PFSK-1 (cell line): ENCODE results near the gene NR1I3.

Source experiments
- FOXP2 ChIP-seq: optimal IDR thresholded peaks from 2 replicates; pipeline ENCODE3; 2011; ENCODE audit warnings: borderline replicate concordance, control low read depth, inconsistent platforms; ENCODE audit not compliant: insufficient read depth; ENCODE audit errors: extremely low read length, extremely low read depth
- POLR2AphosphoS5 ChIP-seq: IDR thresholded peaks from 2 replicates; pipeline ENCODE4 v1.6.1; 2012; ENCODE audit warnings: low read depth, mild to moderate bottlenecking, control low read depth, low read length, moderate library complexity
- TAF1 ChIP-seq: IDR thresholded peaks from 2 replicates; pipeline ENCODE4 v1.6.1; 2012; ENCODE audit warnings: low read length, control low read depth, borderline replicate concordance; ENCODE audit not compliant: insufficient read depth
- TF ChIP-seq, protein P1 (sequence below), 2 experiments: IDR thresholded peaks; 2 replicates each; pipeline versions ENCODE4 v1.6.1 to v1.8.0; 2011 to 2012; ENCODE audit warnings: low read depth in 2 of 2, low read length in 2 of 2, control low read depth in 1 of 2, inconsistent platforms in 1 of 2, mild to moderate bottlenecking in 1 of 2, moderate library complexity in 1 of 2; ENCODE audit not compliant: insufficient read depth in 1 of 2

DNA sequence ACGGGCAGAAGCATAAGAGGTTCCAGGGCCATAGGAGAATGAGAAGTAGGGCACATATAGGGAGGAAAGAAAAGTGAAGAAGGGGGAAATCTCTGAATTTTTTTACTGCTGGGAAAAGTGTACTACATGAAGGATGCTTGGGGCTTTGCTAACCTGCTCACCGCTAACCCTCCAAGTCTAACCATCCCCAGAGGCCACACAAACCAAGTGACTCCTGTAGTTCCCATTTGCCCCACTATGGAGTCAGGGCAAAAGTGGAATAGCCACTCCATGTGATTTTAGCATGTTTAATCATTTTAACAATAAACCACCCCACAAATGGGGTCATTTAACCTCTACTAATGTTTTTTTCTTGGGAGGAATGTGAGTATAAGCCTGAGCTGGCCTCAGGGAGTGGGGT, 47.1 kb upstream of the NR1I3 start:
- TF ChIP-seq POLR2AphosphoS5 = no peak
- TF ChIP-seq, protein P1, sequence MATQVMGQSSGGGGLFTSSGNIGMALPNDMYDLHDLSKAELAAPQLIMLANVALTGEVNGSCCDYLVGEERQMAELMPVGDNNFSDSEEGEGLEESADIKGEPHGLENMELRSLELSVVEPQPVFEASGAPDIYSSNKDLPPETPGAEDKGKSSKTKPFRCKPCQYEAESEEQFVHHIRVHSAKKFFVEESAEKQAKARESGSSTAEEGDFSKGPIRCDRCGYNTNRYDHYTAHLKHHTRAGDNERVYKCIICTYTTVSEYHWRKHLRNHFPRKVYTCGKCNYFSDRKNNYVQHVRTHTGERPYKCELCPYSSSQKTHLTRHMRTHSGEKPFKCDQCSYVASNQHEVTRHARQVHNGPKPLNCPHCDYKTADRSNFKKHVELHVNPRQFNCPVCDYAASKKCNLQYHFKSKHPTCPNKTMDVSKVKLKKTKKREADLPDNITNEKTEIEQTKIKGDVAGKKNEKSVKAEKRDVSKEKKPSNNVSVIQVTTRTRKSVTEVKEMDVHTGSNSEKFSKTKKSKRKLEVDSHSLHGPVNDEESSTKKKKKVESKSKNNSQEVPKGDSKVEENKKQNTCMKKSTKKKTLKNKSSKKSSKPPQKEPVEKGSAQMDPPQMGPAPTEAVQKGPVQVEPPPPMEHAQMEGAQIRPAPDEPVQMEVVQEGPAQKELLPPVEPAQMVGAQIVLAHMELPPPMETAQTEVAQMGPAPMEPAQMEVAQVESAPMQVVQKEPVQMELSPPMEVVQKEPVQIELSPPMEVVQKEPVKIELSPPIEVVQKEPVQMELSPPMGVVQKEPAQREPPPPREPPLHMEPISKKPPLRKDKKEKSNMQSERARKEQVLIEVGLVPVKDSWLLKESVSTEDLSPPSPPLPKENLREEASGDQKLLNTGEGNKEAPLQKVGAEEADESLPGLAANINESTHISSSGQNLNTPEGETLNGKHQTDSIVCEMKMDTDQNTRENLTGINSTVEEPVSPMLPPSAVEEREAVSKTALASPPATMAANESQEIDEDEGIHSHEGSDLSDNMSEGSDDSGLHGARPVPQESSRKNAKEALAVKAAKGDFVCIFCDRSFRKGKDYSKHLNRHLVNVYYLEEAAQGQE (IDR thresholded peaks at IDR 0.05; ENCODE audit: insufficient read depth in 1 of 2, low read depth in 2 of 2, low read length in 2 of 2) = no peak
- no peak for TF ChIP-seq TAF1
- TF ChIP-seq FOXP2 = no peak
